HG03575 (cell line): ENCODE measurements around the gene PTN.

Source experiments
- ATAC-seq: cut with Tn5 transposase; IDR thresholded peaks from one replicate; pipeline ENCODE4 v1.9.1; 2021; ENCODE audit not compliant: unreplicated experiment, insufficient number of reproducible peaks, low FRiP score; ENCODE audit errors: extremely low read depth

The PTN gene

DNA sequence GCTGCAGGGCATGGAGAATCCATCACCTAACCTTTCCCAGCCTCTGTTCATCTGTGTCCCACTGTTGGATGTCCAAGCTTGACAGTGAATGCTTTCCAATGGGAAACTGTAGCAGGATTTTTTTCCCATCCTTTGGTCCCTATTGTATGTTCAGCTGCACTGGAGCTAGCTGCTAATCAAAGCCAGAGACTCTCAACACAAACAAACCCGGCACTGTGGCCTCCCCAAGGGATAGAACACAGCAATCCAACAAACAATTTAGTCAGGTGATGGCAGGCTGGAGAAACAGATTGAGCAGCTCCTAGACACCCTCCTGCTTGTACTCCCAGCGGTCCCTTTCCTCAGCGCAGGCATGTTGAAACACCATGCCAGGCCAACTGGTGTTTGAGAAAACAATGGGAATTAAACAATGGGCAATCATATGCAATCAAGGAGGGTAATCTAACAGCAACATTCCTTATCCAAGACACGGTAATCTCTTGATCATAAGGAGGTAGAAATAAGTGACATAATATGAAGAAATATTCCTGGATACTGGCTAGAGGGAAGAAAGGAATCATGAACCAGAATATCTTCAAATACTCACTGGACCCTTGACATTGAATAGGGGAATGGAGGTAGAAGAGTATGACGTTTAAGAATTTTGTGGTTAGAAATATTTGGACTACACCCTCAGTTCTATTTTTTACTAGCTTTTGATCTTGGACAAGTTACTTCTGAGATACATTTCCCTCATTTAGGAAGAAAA, 15.0 kb downstream of the PTN start:
- ATAC-seq = no peak

DNA sequence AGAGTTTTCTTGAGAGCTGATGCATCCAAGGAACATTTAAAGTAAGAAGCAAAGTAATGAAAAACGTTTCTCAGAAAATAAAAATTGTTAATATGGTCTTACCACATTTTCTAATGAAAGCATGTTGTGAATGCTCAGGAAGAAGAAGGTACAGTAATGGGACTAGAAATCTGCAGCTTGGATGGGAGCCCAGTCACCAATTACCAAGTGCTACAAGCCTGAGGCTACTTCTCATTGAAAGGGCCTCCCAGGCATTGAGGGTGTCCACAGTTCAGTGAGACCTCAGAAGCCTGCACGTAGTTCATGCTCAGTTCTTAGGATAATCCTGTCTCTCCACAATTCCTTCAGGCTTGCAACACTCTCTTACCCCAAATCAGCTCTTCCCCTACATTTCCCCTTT, 17.6 kb downstream of the PTN start:
- no peak for ATAC-seq

DNA sequence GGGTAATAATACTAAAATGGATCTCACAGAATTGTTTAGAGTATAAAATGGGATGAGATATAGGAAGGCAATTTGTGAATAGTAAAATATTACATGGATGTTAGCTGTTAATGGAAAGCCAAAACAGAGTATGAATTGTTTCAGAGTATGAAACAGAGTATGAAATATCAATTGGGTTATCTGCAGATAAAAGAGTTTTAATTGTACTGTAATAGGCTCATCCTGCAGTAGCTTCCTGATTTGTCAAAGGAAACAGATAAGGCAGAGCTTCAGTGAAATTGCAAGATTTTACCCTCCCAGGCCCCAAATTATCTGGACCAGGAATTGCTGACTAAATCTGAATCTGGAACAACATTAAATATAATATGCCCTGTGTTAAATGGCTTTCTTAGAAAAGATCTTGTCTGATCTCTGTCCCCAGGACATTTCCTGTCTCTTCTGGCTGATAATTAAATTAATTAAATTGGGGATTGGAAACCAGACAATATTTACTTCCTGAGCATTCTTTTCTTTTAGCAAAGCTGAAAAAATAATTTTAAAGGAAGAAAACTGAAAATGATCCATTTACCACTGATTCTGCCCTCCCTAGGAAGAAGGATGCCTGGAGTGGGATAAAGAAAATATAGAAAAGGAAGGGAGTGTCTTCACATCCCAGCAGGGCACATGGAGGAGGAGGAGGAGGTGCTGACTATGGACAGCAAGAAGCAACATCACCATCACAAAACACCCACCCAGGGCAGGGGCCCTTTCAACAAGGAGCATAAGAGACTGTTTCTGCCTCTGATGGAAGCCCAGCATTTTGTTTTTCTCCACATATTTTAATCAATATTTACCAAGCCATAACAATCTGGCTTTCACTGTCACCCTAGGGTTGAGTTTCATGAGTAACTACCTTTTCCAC, 18.5 kb downstream of the PTN start:
- no peak for ATAC-seq

DNA sequence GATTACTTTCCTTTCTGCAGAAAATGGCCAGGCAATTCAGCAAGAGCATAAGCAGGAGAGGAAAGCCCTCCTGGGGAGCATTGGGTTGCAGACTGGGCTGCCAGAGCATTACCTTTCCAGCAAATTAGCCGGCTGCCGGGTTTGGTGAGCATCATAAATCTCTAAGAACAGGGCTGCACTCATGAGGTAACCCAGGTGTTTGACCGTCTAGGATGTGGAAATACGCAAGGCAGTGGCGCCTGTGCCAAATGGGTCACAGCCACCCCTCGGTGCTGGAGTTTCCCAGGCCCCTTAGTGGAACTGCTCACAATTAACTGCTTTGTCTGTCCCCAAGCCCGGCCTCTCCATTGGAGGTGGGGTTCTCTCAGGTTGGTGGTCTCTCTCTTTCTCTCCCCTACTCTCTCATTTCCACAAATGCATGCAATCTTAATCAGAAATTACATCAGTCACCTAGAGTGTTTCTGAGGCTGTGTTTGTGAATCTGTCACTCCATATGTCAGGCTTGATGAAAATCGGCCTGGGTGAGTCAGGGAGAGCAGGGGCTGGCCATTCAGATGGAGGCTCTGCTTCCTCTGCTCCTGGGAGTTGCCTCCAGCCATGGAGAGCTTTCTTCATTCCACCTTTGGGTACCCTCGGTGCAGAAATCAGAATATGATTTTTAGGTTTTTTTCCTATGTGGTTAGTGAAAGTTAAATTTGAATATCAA, 26.7 kb downstream of the PTN start:
- ATAC-seq = no peak

DNA sequence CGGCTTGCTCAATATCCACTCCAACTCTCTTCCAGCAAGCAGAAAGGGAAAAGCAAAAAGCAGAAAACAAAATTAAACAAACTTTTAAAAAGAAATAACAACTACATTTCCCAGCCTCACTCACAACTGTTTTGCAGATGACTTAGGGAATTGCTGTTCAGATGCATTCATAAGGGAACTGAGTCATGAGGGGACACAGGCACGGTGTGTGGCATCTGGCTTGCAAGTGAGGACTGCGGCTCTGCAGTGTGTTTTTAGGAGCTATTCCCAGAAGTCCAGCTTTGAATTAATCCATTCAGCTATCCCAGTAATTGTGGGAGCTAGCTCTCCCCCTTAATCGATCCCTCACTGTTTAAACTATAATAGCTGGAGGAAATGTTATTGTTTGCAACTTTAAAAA, 30.3 kb downstream of the PTN start:
- no peak for ATAC-seq

DNA sequence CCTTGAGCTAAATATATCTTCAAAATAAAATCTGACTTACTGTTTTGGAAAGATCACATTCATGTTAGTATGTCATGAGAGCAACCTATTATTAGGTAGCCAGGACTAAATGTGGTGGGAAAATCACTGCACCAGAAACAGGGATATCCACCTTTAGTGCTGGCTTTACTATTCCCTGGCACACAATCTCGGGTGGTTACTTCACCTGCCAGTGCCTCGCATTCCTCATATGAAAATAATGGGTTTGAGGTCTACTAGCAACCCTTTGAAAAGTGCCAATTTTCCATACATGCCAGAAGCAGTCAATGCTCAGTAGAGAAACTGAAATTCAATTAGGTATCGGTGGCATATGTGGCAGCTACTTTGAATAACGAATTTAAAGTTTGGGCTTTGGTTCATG, 36.8 kb downstream of the PTN start:
- no peak for ATAC-seq

DNA sequence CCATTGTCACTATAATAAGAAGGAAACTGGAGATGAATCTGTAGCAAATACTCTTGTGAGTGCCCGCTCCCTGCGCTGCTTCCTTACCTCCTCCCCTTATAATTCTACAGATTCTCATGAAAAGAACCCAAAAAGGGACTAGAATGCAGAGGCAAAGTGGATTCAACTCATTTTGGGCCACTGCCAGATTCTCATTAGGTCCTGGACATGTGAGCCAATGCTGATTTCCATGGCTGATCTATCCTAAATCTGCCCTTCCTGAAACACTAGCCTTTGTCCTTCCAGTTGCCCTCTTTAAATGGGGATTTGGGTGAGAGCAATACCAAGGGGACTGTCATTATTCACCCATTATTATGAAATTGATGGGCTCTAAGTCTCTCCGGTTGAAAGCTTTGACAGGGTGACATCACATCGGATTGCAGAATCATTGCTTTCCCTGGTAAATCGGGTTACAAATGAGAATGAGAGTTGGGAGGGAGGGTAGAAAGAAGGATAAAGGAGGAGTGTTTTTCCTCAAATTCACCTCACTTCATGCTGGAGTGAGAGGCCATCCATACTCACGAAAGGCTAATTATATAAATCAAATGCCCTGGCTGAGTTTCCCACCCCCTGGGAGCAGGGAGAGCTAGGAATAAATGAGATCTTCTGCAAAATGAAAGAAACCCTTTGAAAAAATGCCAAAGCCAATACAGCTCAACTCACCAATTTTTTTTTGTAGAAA, 37.5 kb downstream of the PTN start:
- no peak for ATAC-seq

DNA sequence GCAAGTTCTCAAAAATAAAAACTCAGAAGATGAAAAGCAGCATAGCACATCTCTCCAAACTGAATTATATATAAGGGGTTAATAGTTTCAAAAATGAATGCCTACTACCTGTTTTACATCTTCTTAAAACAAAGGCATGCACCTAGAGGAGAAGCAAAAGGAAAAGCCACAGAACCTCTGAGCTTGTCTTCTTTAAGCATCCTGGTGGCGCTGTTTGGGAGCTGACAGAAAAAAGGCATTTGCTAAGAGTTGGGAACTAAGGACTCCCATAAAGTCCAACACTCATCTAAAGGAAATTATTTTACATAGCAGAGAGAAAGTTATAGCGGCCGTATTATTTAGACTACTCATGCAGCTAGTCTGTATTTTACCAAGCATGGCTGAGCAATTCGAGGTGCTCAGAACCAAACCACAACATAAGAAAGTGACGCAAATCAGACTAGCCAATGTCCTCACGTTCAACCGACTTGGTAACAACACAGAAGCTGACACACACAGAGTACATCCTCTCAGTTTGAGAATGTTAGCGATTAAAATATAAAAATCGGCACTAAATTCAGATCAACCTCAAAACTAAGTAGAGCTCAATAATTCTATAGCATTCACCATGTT, 38.8 kb downstream of the PTN start:
- ATAC-seq = no peak

DNA sequence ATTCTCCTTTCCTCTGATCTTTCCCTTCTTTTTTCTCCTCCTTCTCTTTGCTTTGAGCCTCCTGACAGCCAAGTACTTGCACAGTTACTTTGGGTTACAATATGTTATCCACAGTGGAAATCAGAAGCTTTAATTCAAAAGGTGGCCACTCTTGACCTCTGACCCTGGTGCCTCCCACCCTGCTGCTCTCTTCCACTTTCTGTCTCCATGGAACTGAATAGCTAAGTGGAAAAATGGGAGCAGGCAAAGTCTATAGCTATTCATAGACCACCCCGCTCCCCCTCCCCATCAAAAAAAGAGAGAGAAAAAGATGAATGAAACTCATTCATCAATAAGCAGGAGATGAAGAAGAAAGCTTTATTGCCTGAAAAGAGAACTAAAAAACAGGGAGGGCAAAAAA, 39.4 kb downstream of the PTN start:
- no peak for ATAC-seq

DNA sequence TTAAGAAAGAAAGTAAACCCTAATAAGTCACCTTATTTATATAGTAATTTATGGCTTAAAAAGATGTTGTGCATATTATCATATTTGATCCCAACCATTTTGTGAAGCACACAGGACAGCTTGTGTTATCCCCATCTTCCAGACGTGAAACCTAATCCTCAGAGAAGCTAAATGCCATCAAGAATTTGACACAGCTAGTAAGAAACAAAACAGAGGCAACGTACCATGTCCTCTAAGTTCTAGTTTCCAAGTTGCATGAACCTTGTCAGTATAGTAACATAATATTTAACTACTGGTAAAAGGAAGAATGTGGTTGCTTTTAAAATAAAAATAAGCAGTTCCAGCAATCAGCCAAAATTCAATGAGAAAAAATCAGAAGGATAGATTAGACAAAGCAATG, 41.5 kb downstream of the PTN start:
- ATAC-seq = no peak

DNA sequence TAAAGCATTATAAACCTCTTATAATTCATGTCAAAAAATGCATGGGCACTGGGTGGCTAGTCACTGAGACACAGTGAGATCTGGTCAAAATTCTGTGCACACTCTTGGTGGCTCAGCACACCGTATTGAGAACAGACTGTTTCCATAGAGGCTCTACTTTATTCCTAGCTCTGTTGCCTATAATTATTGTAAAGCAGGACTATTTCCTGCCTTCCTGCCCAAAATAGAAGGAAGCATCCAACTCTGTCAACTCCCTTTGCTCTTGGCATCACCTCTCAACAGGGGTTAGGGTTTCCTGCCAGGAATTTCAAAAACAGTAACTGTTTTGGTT, 45.1 kb downstream of the PTN start:
- no peak for ATAC-seq

DNA sequence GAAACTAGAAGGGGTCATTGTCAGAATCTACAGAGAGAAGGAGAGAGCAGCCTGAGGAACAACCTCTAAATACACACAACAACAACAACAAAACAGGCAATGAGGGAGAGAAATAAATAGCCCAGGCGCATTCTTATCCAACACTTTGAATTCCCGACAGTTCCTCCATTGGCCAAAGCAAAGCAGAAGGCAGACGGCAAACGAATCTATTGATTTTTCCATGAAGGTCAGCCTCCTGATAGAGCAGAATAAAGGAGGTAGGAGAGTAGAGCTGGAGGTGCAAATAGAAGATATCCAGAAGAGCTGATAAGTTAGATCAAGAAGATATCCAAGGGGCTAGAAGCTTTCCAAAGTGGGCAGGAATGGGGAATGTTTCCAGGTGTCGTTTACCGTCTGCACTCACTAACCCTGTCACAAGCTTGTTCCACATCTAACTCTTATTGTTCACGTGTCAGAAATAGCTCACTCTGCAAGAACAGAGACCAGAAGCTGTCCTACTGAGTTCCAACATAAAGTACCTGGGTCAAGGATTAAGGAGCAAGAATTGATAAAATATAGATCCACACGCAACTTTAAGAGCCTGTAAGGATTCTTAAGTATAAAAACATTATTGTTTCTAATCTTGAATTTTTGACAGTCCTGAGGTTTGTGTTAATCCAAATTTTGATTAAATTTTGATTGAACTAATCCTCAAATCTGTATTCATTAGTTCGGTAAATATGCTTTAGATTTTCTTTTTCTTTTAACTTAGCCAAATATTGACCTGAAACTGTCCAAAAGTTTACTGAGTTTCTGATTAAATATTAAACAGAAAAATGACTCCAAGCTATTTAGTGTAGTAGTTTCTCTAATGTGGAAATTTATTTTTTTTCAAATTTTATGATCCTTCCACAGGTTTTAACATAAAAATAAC, 45.7 kb downstream of the PTN start:
- ATAC-seq = no peak

DNA sequence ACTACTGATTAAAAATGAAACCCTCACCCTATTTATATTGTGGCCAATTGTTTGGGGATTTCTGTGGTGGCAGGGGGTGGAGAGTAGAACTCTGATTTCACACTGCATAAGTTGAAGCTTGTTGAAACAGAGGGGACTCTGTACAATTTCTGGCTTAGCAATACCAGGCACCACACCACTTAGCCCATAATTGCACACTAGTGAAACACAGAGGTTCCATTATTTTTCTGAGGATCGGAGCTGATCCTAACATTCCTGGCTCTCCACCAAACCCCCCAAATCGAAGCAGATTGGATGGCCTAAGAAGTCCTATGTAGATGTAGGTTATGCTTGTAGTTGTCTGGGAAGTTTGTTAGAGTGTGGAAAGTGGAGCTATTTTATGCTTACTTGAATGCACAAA, 47.0 kb downstream of the PTN start:
- no peak for ATAC-seq

DNA sequence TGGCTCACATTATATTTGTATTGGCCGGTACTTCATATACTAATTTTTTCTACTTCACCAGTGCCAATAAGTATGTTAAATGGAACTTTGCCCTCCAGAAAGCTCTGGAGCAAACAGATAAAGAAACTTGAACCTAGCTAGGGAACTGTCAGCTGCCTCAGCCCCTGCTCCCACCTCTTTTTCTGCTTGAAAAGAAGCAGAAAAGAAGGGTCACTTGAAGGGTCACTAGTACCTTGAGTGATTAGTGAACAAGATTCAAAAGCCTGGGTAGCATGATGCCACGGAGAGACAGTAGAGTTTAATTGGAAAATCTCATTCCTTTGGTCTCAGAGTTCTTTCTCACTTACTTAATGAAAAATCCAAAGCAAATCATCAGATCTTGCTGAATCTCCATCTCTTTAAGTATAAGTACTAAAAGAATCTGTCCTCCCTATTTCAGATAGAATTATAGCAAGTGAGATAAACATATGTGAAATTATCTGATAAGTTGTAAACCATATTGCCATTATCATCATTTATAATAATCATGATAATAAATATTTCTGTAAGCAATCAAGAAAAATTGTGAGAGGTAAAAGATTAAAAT, 47.7 kb downstream of the PTN start:
- ATAC-seq = no peak

DNA sequence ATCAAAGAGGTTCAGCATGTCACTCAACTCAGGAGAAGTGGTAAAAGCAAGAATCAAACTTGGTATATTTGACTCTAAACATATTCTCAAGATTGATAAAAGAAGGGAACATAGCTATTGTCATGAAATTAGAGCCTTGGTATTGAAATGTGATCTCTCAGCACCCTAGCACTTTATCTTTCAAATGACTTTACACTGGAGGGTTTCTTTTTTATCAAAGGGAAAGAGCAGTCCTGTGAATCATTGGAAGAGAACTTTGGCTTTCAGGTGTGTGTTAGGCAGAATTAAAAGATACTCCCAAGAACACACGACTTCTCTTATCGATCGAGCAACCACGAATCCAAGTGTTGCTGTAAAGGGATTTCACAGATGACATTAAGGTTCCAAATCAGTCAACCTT, 54.4 kb downstream of the PTN start:
- ATAC-seq = no peak

DNA sequence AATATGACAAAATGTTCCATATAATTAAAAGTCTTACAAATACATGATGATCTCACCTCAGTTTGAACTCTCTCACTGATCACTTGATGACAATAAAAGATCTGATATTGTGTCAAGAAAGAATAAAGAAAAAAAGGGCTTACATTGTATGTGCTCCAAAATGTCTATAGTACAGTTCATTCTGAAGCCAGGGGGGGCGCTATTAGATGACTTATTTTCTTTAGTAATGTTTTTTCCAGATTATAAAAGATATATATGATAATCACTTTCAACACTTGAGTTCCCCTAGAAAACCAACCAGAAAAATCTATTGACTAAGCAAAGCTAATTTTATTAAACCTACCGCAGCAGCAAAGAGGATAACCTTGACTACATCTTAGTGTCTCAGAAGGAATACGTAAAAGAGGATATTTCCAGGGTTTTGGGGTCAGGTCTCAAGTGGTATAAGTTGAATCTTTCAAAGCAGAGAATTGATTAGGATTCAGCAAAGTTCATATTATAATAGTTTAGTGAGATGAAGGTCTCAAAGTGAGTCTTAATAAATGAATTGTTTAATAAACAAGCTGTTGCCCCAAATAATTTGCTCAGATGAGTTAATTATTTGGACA, 55.8 kb downstream of the PTN start:
- no peak for ATAC-seq

DNA sequence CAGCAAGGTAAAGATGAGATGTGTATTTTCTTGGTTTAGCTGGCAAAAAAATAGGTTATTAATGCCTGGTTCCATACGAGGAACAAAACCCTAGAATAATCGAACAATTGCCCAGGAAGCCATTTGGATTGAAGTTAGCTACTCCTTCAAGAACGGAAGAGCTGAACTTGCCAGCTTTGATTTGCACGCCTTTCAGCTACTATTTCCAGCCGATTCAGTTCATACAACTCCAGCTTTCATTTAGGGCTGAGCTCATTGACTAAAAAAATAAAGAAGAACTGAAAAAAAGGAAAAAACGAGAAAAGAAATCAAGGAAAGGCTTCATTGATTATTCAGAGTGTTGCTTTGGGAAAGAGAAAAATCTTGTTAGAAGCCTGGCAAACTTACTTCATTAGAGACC, 60.4 kb downstream of the PTN start:
- ATAC-seq = no peak
